ENCODE results near the gene TPRN. TPM values are rescaled to one million over a fixed set of nuclear protein-coding genes. Genes with fewer than 3 reads are reported as not detected.

Gene TPRN
- total and polyA plus RNA-seq, 9 of the 15 experiments (the other 6 are each of a cell fraction or from before 2014, with no cell fraction given) = 0.31 to 31.9 (median 4.4) TPM

DNA sequence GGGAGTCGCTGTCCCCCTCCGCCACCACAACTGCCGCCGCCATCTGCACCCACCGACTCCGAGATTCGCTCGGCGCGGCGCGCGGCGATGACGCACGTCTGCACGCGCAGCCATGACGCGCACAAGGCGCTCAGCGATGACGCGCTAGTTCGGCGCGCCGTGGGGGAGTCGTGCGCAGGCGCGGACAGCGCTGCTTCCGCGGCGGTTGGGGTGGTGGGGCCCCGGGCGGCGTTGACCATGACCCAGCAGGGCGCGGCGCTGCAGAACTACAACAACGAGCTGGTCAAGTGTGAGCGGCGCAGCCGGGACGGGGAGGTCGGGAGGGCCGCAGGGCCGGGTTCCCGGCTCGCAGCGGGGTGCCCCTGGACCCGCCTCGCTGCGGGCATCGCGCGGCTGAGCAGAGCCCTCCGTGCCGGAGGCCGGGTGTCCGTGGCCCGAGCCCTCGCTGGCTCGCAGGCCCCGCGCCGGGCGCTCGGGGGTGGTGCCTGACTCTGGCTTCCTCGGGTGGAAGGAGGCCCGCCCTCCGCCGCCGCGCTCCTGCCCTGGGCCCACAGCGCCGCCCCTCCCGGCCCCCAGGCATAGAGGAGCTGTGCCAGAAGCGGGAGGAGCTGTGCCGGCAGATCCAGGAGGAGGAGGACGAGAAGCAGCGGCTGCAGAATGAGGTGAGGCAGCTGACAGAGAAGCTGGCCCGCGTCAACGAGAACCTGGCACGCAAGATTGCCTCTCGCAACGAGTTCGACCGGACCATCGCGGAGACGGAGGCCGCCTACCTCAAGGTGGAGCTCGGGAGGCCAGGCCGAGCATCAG is 11.8 kb downstream of the TPRN start, which contains the start of the genes ANAPC2 and SSNA1 (continued):
- TF ChIP-seq GABPA (tag; conservative IDR thresholded peaks at IDR 0.05; ENCODE audit: low read depth) (peak; percentile 44), ATF1 (CRISPR knock-in tag; IDR thresholded peaks at IDR 0.05) (peak; percentile 100), ATF1 (tag; IDR thresholded peaks at IDR 0.05) (peak; percentile 100), GATAD2B (IDR thresholded peaks at IDR 0.05; ENCODE audit: borderline replicate concordance) (no peak; the same call in 1 of the 2 replicates), TEAD2 (tag; IDR thresholded peaks at IDR 0.05) (no peak), ZNF146 (CRISPR knock-in tag; IDR thresholded peaks at IDR 0.05; ENCODE audit: unreplicated experiment) (no peak), KLF10 (CRISPR knock-in tag; IDR thresholded peaks at IDR 0.05) (no peak), IRF2 (CRISPR knock-in tag; IDR thresholded peaks at IDR 0.05) (no peak), PRPF4 (IDR thresholded peaks at IDR 0.05; ENCODE audit: insufficient read depth, low read depth, low read length, poor library complexity, severe bottlenecking) (peak; percentile 74), HOXB6 (CRISPR knock-in tag; IDR thresholded peaks at IDR 0.05; ENCODE audit: borderline replicate concordance) (no peak), GATAD2A (IDR thresholded peaks at IDR 0.05) (no peak), PHF21A (IDR thresholded peaks at IDR 0.05; ENCODE audit: borderline replicate concordance, low read depth) (no peak), FUS (optimal IDR thresholded peaks at IDR 0.05; ENCODE audit: low read depth, low read length) (no peak), RBM14 (IDR thresholded peaks at IDR 0.05; ENCODE audit: borderline replicate concordance, insufficient read depth, low read depth, low read length) (no peak), HMG20A (CRISPR knock-in tag; conservative IDR thresholded peaks at IDR 0.05) (no peak), ZNF780A (CRISPR knock-in tag; IDR thresholded peaks at IDR 0.05) (no peak)
- TF ChIP-seq, protein P1, sequence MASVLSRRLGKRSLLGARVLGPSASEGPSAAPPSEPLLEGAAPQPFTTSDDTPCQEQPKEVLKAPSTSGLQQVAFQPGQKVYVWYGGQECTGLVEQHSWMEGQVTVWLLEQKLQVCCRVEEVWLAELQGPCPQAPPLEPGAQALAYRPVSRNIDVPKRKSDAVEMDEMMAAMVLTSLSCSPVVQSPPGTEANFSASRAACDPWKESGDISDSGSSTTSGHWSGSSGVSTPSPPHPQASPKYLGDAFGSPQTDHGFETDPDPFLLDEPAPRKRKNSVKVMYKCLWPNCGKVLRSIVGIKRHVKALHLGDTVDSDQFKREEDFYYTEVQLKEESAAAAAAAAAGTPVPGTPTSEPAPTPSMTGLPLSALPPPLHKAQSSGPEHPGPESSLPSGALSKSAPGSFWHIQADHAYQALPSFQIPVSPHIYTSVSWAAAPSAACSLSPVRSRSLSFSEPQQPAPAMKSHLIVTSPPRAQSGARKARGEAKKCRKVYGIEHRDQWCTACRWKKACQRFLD (CRISPR knock-in tag; IDR thresholded peaks at IDR 0.05) = 0 out of 2 replicates have a peak, but pooled peaks have one; percentile 51
- TF ChIP-seq, protein P2, sequence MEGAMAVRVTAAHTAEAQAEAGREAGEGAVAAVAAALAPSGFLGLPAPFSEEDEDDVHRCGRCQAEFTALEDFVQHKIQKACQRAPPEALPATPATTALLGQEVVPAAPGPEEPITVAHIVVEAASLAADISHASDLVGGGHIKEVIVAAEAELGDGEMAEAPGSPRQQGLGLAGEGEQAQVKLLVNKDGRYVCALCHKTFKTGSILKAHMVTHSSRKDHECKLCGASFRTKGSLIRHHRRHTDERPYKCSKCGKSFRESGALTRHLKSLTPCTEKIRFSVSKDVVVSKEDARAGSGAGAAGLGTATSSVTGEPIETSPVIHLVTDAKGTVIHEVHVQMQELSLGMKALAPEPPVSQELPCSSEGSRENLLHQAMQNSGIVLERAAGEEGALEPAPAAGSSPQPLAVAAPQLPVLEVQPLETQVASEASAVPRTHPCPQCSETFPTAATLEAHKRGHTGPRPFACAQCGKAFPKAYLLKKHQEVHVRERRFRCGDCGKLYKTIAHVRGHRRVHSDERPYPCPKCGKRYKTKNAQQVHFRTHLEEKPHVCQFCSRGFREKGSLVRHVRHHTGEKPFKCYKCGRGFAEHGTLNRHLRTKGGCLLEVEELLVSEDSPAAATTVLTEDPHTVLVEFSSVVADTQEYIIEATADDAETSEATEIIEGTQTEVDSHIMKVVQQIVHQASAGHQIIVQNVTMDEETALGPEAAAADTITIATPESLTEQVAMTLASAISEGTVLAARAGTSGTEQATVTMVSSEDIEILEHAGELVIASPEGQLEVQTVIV (CRISPR knock-in tag; IDR thresholded peaks at IDR 0.05; ENCODE audit: borderline replicate concordance) = no peak
- TF ChIP-seq, protein P3, sequence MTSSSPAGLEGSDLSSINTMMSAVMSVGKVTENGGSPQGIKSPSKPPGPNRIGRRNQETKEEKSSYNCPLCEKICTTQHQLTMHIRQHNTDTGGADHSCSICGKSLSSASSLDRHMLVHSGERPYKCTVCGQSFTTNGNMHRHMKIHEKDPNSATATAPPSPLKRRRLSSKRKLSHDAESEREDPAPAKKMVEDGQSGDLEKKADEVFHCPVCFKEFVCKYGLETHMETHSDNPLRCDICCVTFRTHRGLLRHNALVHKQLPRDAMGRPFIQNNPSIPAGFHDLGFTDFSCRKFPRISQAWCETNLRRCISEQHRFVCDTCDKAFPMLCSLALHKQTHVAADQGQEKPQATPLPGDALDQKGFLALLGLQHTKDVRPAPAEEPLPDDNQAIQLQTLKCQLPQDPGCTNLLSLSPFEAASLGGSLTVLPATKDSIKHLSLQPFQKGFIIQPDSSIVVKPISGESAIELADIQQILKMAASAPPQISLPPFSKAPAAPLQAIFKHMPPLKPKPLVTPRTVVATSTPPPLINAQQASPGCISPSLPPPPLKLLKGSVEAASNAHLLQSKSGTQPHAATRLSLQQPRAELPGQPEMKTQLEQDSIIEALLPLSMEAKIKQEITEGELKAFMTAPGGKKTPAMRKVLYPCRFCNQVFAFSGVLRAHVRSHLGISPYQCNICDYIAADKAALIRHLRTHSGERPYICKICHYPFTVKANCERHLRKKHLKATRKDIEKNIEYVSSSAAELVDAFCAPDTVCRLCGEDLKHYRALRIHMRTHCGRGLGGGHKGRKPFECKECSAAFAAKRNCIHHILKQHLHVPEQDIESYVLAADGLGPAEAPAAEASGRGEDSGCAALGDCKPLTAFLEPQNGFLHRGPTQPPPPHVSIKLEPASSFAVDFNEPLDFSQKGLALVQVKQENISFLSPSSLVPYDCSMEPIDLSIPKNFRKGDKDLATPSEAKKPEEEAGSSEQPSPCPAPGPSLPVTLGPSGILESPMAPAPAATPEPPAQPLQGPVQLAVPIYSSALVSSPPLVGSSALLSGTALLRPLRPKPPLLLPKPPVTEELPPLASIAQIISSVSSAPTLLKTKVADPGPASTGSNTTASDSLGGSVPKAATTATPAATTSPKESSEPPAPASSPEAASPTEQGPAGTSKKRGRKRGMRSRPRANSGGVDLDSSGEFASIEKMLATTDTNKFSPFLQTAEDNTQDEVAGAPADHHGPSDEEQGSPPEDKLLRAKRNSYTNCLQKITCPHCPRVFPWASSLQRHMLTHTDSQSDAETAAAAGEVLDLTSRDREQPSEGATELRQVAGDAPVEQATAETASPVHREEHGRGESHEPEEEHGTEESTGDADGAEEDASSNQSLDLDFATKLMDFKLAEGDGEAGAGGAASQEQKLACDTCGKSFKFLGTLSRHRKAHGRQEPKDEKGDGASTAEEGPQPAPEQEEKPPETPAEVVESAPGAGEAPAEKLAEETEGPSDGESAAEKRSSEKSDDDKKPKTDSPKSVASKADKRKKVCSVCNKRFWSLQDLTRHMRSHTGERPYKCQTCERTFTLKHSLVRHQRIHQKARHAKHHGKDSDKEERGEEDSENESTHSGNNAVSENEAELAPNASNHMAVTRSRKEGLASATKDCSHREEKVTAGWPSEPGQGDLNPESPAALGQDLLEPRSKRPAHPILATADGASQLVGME (CRISPR knock-in tag; IDR thresholded peaks at IDR 0.05) = no peak; the same call in 1 of the 2 replicates
